GM12872 (cell line): ENCODE results near the gene RHBDF2.

ENCODE experiments used
- TF ChIP-seq, protein P1 (sequence below): IDR thresholded peaks from 3 replicates; pipeline ENCODE4 v1.5.1; 2011; ENCODE audit warnings: low read depth, mild to moderate bottlenecking, low read length, moderate library complexity; ENCODE audit not compliant: insufficient read depth

Gene RHBDF2

DNA sequence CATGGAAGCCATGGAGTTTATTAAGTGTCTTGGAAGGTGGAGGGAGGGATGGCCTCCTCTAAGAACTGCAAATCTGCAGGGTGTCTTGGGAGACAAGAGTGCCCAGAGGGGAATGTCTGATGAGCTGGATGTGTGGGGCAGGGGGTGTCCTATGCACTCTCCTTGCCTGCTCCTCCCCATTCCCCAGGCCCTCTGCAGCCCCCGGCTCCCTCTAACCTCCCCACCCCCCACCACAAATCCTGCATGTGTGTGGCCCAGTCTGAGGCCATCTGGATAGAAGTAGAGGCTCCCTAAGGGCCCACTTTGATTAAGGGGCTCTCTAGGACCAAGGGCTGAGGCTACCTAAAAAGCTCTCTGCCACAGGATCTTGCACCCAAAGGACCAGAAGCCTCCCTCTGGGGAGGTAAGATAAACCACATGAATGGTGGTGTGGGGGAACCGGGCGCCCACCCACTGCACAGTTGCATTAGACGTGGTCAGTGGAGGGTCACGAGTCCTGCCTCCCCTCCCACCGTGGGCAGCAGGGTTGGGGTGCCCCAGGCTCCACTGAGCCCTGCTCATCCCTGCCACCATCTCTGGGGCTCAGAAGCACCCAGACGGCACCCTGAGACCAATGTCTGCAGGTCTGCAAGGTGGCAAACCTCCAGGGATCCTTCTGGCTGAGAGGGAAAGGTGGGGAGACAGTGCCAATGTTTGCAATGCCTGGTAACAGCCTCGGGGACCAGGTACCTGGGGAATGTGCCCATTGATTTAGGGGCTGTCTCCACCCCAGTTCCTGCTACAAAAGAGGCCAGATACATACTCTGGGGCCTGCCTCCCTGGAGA, 33.2 kb downstream of the RHBDF2 start:
- TF ChIP-seq, protein P1, sequence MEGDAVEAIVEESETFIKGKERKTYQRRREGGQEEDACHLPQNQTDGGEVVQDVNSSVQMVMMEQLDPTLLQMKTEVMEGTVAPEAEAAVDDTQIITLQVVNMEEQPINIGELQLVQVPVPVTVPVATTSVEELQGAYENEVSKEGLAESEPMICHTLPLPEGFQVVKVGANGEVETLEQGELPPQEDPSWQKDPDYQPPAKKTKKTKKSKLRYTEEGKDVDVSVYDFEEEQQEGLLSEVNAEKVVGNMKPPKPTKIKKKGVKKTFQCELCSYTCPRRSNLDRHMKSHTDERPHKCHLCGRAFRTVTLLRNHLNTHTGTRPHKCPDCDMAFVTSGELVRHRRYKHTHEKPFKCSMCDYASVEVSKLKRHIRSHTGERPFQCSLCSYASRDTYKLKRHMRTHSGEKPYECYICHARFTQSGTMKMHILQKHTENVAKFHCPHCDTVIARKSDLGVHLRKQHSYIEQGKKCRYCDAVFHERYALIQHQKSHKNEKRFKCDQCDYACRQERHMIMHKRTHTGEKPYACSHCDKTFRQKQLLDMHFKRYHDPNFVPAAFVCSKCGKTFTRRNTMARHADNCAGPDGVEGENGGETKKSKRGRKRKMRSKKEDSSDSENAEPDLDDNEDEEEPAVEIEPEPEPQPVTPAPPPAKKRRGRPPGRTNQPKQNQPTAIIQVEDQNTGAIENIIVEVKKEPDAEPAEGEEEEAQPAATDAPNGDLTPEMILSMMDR, result no peak

DNA sequence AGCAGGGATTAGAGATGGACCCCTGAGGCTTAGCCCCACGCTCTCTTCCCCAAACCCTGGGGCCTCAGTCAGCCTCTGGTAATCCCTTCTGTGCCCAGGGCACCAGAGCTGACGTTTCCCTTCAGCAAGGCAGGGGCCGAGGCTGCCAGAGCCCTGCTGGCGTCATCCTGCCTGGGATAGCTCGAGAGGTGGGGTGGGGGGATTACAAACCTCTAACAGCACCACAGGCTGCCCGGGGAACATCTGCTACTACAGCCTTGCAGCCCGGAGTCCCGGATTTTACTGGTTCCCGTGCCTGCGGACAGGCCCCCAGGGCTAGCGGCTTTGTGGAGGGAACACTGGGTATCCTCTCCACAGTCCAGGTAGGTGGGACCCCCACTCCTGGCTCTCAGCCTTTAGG, 33.9 kb downstream of the RHBDF2 start, which contains the start of gene AANAT:
TSS of gene AANAT (plus strand) at position 238 of the 400 bp plus-strand sequence. CDS start 1,144 bp downstream, outside the sequence.
- TF ChIP-seq, protein P1, result no peak

DNA sequence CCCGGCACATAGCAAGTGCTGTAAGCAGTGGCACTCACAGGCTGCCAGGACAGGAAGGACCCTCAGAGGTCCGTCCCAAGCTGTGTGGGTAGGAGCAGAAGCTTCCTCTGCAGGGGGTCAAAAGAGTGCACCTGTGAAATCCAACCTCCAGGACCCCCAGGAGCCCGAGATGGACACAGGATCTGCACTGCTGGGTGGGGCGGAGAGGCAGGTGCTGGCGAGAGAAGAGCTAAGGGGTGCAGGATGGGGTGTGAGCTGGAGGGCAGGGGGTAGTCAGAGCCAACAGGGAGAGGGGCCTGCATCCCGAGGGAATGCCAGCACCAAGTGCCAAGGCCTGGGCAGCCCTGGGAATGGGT, 34.5 kb downstream of the RHBDF2 start:
- TF ChIP-seq, protein P1, result no peak

GRCh38 chr17:76462556-76463290, 38.5 kb downstream of the RHBDF2 start:
- TF ChIP-seq, protein P1, result no peak

DNA sequence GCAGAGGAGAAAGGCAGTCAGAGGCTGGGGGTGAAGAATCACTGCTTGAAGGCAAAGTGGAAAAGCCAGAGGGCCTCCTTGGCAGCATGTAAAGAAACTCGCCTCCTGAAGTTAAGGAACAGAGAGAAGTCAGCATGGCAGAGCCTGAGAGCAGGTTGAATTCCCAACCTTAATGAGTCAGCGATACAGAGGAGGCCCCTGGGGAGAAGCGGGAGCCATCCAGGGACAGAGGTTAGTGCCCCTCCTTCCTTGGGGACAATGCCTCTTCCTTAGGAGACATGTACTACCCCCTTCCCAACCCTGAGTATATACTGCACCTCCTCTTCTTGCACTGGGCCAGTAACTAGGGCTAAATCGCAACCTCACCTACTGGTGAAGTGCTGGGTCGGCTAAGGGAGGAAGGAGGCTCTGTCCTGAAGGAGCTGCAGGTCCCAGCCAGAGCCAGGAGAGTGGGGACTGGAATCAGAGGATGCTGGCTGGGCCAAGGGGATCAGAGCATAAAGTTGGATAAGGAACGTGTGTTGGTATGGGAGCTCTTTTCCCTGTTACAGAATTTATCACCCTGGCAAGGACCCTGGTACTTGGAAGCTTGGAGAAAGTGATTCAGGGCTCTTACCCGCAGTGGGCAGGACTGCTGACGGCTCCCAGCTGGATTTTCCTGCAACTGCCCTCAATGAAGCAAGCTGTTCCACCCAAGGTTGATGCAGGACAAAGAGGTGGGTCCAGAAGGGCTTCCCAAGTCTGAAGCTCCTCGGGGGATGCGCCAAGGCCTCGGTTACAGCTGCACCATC, 39.3 kb downstream of the RHBDF2 start:
- TF ChIP-seq, protein P1, result no peak

GRCh38 chr17:76459674-76460073, 41.5 kb downstream of the RHBDF2 start:
- TF ChIP-seq, protein P1, result no peak
